Measurements from ENCODE around the gene BATF2. TPM values are rescaled to one million over a fixed set of nuclear protein-coding genes. Genes with fewer than 3 reads are reported as not detected.

BATF2 gene
- total and polyA plus RNA-seq, 4 donors: 0.51 to 3.2 (median 1.4) TPM

GRCh38 chr11:64994318-64994717 lies 2.5 kb downstream of the BATF2 start:
- no peak overlapping the region for H3K9ac ChIP-seq (ENCODE audit: low read depth in 1 of 2, low read length in 2 of 2)
- no peak for DNase-seq (ENCODE audit: low spot score)
- peaks cover 0 to 2% (median 0%) of the 10 kb centered on the region in 4 donors for H3K36me3 ChIP-seq (ENCODE audit: control insufficient read depth in 4 of 4, insufficient read depth in 3 of 4, low read depth in 1 of 4, low read length in 3 of 4)
- no peak overlapping the region for H3K27ac ChIP-seq (ENCODE audit: low read depth in 1 of 2, low read length in 2 of 2)
- WGBS: 95% methylated on average over 7 of the region's 7 CpGs
- TF ChIP-seq HNF4G (IDR thresholded peaks at IDR 0.05) (no peak), RAD21 (IDR thresholded peaks at IDR 0.05) (no peak), RXRA (IDR thresholded peaks at IDR 0.05) (no peak), ZBTB33 (IDR thresholded peaks at IDR 0.05) (no peak), MAX (IDR thresholded peaks at IDR 0.05) (no peak), TAF1 (conservative IDR thresholded peaks at IDR 0.05) (no peak), ATF3 (IDR thresholded peaks at IDR 0.05) (no peak), GABPA (IDR thresholded peaks at IDR 0.05 in 1 of 2, conservative IDR thresholded peaks at IDR 0.05 in 1 of 2) (no peak), NR2F2 (IDR thresholded peaks at IDR 0.05) (no peak), FOXA1 (IDR thresholded peaks at IDR 0.05) (no peak), SP1 (IDR thresholded peaks at IDR 0.05) (no peak), HNF4A (conservative IDR thresholded peaks at IDR 0.05) (no peak), EGR1 (IDR thresholded peaks at IDR 0.05; ENCODE audit: low read depth in 2 of 2) (no peak), CTCF (IDR thresholded peaks at IDR 0.05; ENCODE audit: low read depth, low read length, missing input control) (no peak), FOXA2 (IDR thresholded peaks at IDR 0.05) (no peak), JUND (IDR thresholded peaks at IDR 0.05) (no peak), REST (IDR thresholded peaks at IDR 0.05) (no peak)
- H3K27me3 ChIP-seq (ENCODE audit: control insufficient read depth in 4 of 4, insufficient read depth in 4 of 4, low read length in 3 of 4): no peaks in the 10 kb centered on the region
- H3K4me3 ChIP-seq (ENCODE audit: low read depth in 1 of 3, low read length in 3 of 3): no peak overlapping the region
- H3K9me3 ChIP-seq (ENCODE audit: control insufficient read depth in 4 of 4, low read length in 3 of 4): no peaks in the 10 kb centered on the region
- peaks cover 0 to 29% (median 16%) of the 10 kb centered on the region in 4 donors for H3K4me1 ChIP-seq (ENCODE audit: control insufficient read depth in 4 of 4, insufficient read depth in 4 of 4, low read length in 3 of 4)

All from liver (tissue), 9 donors.